Activated CD8-positive, alpha-beta memory T cell treated with anti-CD3 and anti-CD28 coated beads, Interleukin-2, amount 50 U/mL, for 24 hours (primary cell): Measurements from ENCODE around the gene RASSF8.
"Not testable (repeated sequence)": the region's sequence is repeated elsewhere in the genome, so short reads cannot be mapped to it uniquely, and the experiment has no call there.

Experiments used
- DNase-seq: peaks from one replicate; pipeline ENCODE4 v3.0.0-alpha.2; 2020; ENCODE audit errors: extremely low read depth

RASSF8 gene

GRCh38 chr12:26057271-26057670 lies 98.8 kb downstream of the RASSF8 start:
- DNase-seq = not testable (repeated sequence)

GRCh38 chr12:26058308-26058707 lies 99.8 kb downstream of the RASSF8 start:
- no peak for DNase-seq

- no peak for DNase-seq
These were observed 100.3 kb downstream of the RASSF8 start for GRCh38 chr12:26058818-26059217.

- DNase-seq = no peak
These were observed 103.5 kb downstream of the RASSF8 start for GRCh38 chr12:26062006-26062405.

GRCh38 chr12:26062566-26062965 lies 104.1 kb downstream of the RASSF8 start:
- no peak for DNase-seq

- DNase-seq = no peak
These were observed 107.0 kb downstream of the RASSF8 start for GRCh38 chr12:26065451-26065850.

GRCh38 chr12:26068503-26068902 lies 110.0 kb downstream of the RASSF8 start:
- no peak for DNase-seq

GRCh38 chr12:26069796-26070195 lies 111.3 kb downstream of the RASSF8 start:
- no peak for DNase-seq

- DNase-seq = no peak
These were observed 119.6 kb downstream of the RASSF8 start for GRCh38 chr12:26077915-26078702.

- DNase-seq = no peak
These were observed 122.4 kb downstream of the RASSF8 start for GRCh38 chr12:26080911-26081310.

GRCh38 chr12:26086936-26087335 lies 128.5 kb downstream of the RASSF8 start:
- no peak for DNase-seq

- DNase-seq = no peak
These were observed 130.5 kb downstream of the RASSF8 start for GRCh38 chr12:26088998-26089397.

- no peak for DNase-seq
These were observed 132.5 kb downstream of the RASSF8 start for GRCh38 chr12:26090836-26091510.

- DNase-seq = no peak
These were observed 133.3 kb downstream of the RASSF8 start for GRCh38 chr12:26091822-26092221.

- DNase-seq = no peak
These were observed 134.0 kb downstream of the RASSF8 start for GRCh38 chr12:26092346-26093105.

GRCh38 chr12:26095186-26095585 lies 136.7 kb downstream of the RASSF8 start:
- no peak for DNase-seq

- no peak for DNase-seq
These were observed 137.6 kb downstream of the RASSF8 start for GRCh38 chr12:26096036-26096435.

GRCh38 chr12:26097046-26097878 lies 138.8 kb downstream of the RASSF8 start:
- DNase-seq = peak; percentile 17

- no peak for DNase-seq
These were observed 142.3 kb downstream of the RASSF8 start for GRCh38 chr12:26100666-26101349.

GRCh38 chr12:26101350-26101734 lies 142.9 kb downstream of the RASSF8 start:
- no peak for DNase-seq

GRCh38 chr12:26101763-26102162 lies 143.3 kb downstream of the RASSF8 start:
- DNase-seq = no peak
